ENCODE data around the gene RAD21L1.
A peak's percentile ranks its signal among the peaks of the same experiment; 100 is the strongest.

Gene RAD21L1

GRCh38 chr20:1207293-1207878, 18.5 kb upstream of the RAD21L1 start (continued):
- TF ChIP-seq TSHZ2 (CRISPR knock-in tag; IDR thresholded peaks at IDR 0.05) (no peak), ZC3H10 (CRISPR knock-in tag; IDR thresholded peaks at IDR 0.05) (no peak), ZNF565 (CRISPR knock-in tag; conservative IDR thresholded peaks at IDR 0.05; ENCODE audit: low read depth) (no peak), ARNTL (CRISPR knock-in tag; IDR thresholded peaks at IDR 0.05; ENCODE audit: borderline replicate concordance, low read depth) (no peak)

DNA sequence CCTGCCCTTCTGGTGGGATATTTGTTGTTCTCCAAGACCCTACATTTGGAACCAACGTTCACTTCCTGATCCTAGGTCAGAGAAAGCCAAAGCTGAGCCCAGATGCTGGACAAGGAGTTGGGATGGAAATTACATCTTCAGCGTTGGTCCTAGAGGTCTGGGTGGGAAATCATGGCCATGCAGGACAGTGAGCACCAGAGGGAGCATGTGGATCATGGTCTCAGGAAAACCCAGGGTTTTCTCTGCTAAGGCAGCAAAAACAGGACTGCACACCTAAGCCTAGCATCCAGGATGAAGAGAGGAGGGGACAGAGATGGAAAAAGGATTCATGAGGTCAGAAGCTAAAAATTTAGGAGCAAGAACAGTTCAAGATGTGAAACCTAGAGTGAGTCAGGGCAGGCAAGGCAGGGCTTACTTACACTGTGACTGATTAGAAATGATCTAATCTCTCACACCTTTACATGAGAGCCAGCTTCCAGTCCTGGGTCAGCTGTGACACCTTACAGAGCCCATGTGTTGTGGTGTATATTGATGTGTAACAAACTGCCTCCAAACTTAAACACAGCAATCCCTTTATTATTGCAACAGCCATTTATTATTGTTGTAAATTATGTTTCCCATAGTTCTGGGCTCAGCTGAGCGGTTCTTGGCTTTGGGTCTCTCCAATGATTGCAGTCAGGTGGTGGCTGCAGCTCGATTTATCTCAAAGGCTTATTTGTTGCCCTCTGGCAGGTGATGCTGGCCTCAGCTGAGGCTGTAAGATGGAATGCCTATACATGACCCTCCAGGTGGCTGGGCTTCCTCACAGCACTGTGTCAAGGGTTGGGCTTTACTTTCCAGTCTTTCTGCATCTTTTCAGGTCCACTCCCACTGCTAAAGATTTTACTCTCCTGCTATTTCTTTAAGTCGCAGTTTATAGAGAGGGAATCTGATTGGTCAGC, 16.1 kb upstream of the RAD21L1 start:
- peak; percentile 51; the same call in 2 of the 3 replicates for ATAC-seq

More for the DNA sequence above, 16.1 kb upstream of the RAD21L1 start:
- TF ChIP-seq, protein P1, sequence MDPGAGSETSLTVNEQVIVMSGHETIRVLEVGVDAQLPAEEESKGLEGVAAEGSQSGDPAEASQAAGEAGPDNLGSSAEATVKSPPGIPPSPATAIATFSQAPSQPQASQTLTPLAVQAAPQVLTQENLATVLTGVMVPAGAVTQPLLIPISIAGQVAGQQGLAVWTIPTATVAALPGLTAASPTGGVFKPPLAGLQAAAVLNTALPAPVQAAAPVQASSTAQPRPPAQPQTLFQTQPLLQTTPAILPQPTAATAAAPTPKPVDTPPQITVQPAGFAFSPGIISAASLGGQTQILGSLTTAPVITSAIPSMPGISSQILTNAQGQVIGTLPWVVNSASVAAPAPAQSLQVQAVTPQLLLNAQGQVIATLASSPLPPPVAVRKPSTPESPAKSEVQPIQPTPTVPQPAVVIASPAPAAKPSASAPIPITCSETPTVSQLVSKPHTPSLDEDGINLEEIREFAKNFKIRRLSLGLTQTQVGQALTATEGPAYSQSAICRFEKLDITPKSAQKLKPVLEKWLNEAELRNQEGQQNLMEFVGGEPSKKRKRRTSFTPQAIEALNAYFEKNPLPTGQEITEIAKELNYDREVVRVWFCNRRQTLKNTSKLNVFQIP (CRISPR knock-in tag; IDR thresholded peaks at IDR 0.05; ENCODE audit: borderline replicate concordance, low read depth), result no peak
- TF ChIP-seq ISL1 (CRISPR knock-in tag; IDR thresholded peaks at IDR 0.05) (no peak), ZC3H10 (CRISPR knock-in tag; IDR thresholded peaks at IDR 0.05) (no peak), TOX (CRISPR knock-in tag; IDR thresholded peaks at IDR 0.05; ENCODE audit: borderline replicate concordance) (no peak), PATZ1 (CRISPR knock-in tag; IDR thresholded peaks at IDR 0.05; ENCODE audit: borderline replicate concordance) (no peak), BACH2 (CRISPR knock-in tag; IDR thresholded peaks at IDR 0.05; ENCODE audit: borderline replicate concordance) (no peak), PPARA (CRISPR knock-in tag; IDR thresholded peaks at IDR 0.05; ENCODE audit: borderline replicate concordance) (no peak), CSDC2 (CRISPR knock-in tag; IDR thresholded peaks at IDR 0.05) (no peak), ZNF70 (CRISPR knock-in tag; IDR thresholded peaks at IDR 0.05) (no peak), ZNF8 (CRISPR knock-in tag; IDR thresholded peaks at IDR 0.05) (no peak), ZFP3 (CRISPR knock-in tag; IDR thresholded peaks at IDR 0.05) (no peak), ZNF565 (CRISPR knock-in tag; conservative IDR thresholded peaks at IDR 0.05; ENCODE audit: low read depth) (no peak), ARNTL (CRISPR knock-in tag; IDR thresholded peaks at IDR 0.05; ENCODE audit: borderline replicate concordance, low read depth) (no peak), SNAI2 (CRISPR knock-in tag; IDR thresholded peaks at IDR 0.05) (no peak), ZFP30 (CRISPR knock-in tag; IDR thresholded peaks at IDR 0.05) (no peak), RARB (CRISPR knock-in tag; IDR thresholded peaks at IDR 0.05) (no peak), OSR1 (CRISPR knock-in tag; IDR thresholded peaks at IDR 0.05) (no peak), TSHZ2 (CRISPR knock-in tag; IDR thresholded peaks at IDR 0.05) (no peak), GLIS3 (CRISPR knock-in tag; IDR thresholded peaks at IDR 0.05) (no peak)
- TF ChIP-seq, protein P2, sequence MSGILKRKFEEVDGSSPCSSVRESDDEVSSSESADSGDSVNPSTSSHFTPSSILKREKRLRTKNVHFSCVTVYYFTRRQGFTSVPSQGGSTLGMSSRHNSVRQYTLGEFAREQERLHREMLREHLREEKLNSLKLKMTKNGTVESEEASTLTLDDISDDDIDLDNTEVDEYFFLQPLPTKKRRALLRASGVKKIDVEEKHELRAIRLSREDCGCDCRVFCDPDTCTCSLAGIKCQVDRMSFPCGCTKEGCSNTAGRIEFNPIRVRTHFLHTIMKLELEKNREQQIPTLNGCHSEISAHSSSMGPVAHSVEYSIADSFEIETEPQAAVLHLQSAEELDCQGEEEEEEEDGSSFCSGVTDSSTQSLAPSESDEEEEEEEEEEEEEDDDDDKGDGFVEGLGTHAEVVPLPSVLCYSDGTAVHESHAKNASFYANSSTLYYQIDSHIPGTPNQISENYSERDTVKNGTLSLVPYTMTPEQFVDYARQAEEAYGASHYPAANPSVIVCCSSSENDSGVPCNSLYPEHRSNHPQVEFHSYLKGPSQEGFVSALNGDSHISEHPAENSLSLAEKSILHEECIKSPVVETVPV (CRISPR knock-in tag; IDR thresholded peaks at IDR 0.05), result no peak

Data from SK-N-SH treated with all-trans-retinoic acid at 6 μM for 48 hours (cell line).